IMR-90 (cell line): Measurements from ENCODE around the gene CLK2. TPM values are rescaled to one million over a fixed set of nuclear protein-coding genes. Genes with fewer than 3 reads are reported as not detected.

Experiments used
- ATAC-seq: fragments of 200-7000 bp; cut with Tn5 transposase; 2 replicates; pipeline ENCODE4 v1.9.1; 2020; ENCODE audit warnings: low read depth, mild to moderate bottlenecking, moderate library complexity
- BruUV-seq: library from RNA; stranded (reverse); fragments of 400-500 nt; replicated peaks from 2 replicates; lab custom pipeline; 2021; lab: Mats Ljungman, UMichigan
- CTCF ChIA-PET: fragments of 300-600 bp; formaldehyde crosslinking; extraction: SDS; loops from one replicate; lab custom pipeline; 2021; ENCODE audit warnings: antibody characterized with exemption; lab: Yijun Ruan, JAX
- POLR2A ChIA-PET: fragments of 300-600 bp; sonication (Branson Sonifier 250); formaldehyde crosslinking; loops from one replicate; lab custom pipeline; 2022; ENCODE audit warnings: antibody characterized with exemption; ENCODE audit not compliant: unreplicated experiment; lab: Charles Lee
- DNase-seq: peaks from one replicate; pipeline ENCODE4 v3.0.0; 2013
- H2AFZ ChIP-seq: replicated peaks from 2 replicates; pipeline ENCODE3; 2013; ENCODE audit warnings: low read length, mild to moderate bottlenecking; ENCODE audit not compliant: poor library complexity
- H2AK5ac ChIP-seq: 2 replicates; pipeline ENCODE4 v1.6.1; 2013; ENCODE audit warnings: low read depth, low read length, inconsistent platforms
- H2AK9ac ChIP-seq: replicated peaks from 2 replicates; pipeline ENCODE3; 2013; ENCODE audit warnings: mild to moderate bottlenecking, low read depth, low read length, moderate library complexity; ENCODE audit not compliant: poor library complexity
- H2BK120ac ChIP-seq: 2 replicates; pipeline ENCODE4 v1.6.1; 2013; ENCODE audit warnings: low read depth, low read length, inconsistent platforms
- H2BK15ac ChIP-seq: 3 replicates; pipeline ENCODE4 v1.6.1; 2013; ENCODE audit warnings: low read depth, low read length, inconsistent platforms
- H2BK20ac ChIP-seq: 2 replicates; pipeline ENCODE4 v1.6.1; 2013; ENCODE audit warnings: low read depth, mild to moderate bottlenecking, inconsistent platforms, low read length, moderate library complexity
- H2BK5ac ChIP-seq: 2 replicates; pipeline ENCODE4 v1.6.1; 2013; ENCODE audit warnings: mild to moderate bottlenecking, low read depth, low read length, inconsistent platforms; ENCODE audit not compliant: poor library complexity, severe bottlenecking
- H3K14ac ChIP-seq: replicated peaks from 2 replicates; pipeline ENCODE4 v1.6.1; 2013; ENCODE audit warnings: low read depth, low read length, inconsistent platforms
- H3K18ac ChIP-seq: 2 replicates; pipeline ENCODE4 v1.6.1; 2013; ENCODE audit warnings: low read depth, low read length, control low read depth
- H3K23ac ChIP-seq: 2 replicates; pipeline ENCODE4 v1.6.1; 2013; ENCODE audit warnings: low read depth, low read length, inconsistent platforms
- H3K27ac ChIP-seq: 2 replicates; pipeline ENCODE4 v1.5.1; 2013; ENCODE audit warnings: mild to moderate bottlenecking, control low read depth, low read length; ENCODE audit not compliant: insufficient read depth
- H3K27me3 ChIP-seq: 2 replicates; pipeline ENCODE4 v1.6.1; 2013; ENCODE audit warnings: low read length; ENCODE audit not compliant: control insufficient read depth, insufficient read depth
- H3K36me3 ChIP-seq: 2 replicates; pipeline ENCODE4 v1.6.1; 2013; ENCODE audit warnings: low read length, mixed read lengths; ENCODE audit not compliant: control insufficient read depth, insufficient read depth
- H3K4ac ChIP-seq: 2 replicates; pipeline ENCODE4 v1.6.1; 2013; ENCODE audit warnings: low read depth, low read length, inconsistent platforms
- H3K4me1 ChIP-seq: 2 replicates; pipeline ENCODE4 v1.6.1; 2013; ENCODE audit warnings: low read length, mixed read lengths; ENCODE audit not compliant: control insufficient read depth, insufficient read depth
- H3K4me2 ChIP-seq: 2 replicates; pipeline ENCODE4 v1.6.1; 2013; ENCODE audit warnings: low read depth, mild to moderate bottlenecking, control low read depth, low read length, moderate library complexity
- H3K4me3 ChIP-seq: 2 replicates; pipeline ENCODE4 v1.5.1; 2013; ENCODE audit warnings: low read depth, mild to moderate bottlenecking, control low read depth, low read length, moderate library complexity; ENCODE audit not compliant: insufficient read depth
- H3K56ac ChIP-seq: 2 replicates; pipeline ENCODE4 v1.6.1; 2013; ENCODE audit warnings: low read length, inconsistent platforms; ENCODE audit not compliant: insufficient read depth; ENCODE audit errors: extremely low read depth
- H3K79me1 ChIP-seq, 2 experiments: 2 replicates each; pipeline ENCODE4 v1.6.1; 2013; ENCODE audit warnings: low read length in 2 of 2, inconsistent platforms in 1 of 2, low read depth in 1 of 2
- H3K9ac ChIP-seq: 2 replicates; pipeline ENCODE4 v1.6.1; 2013; ENCODE audit warnings: low read depth, low read length, control low read depth
- H3K9me1 ChIP-seq: 2 replicates; pipeline ENCODE4 v1.6.1; 2013; ENCODE audit warnings: low read length, inconsistent platforms; ENCODE audit not compliant: insufficient read depth
- H3K9me3 ChIP-seq: 2 replicates; pipeline ENCODE4 v1.6.1; 2013; ENCODE audit warnings: low read length; ENCODE audit not compliant: control insufficient read depth, insufficient read depth
- H4K20me1 ChIP-seq: 2 replicates; pipeline ENCODE4 v1.6.1; 2013; ENCODE audit warnings: low read length, inconsistent platforms; ENCODE audit not compliant: insufficient read depth
- H4K5ac ChIP-seq: 2 replicates; pipeline ENCODE4 v1.6.1; 2013; ENCODE audit warnings: mild to moderate bottlenecking, low read depth, low read length, control low read depth
- H4K8ac ChIP-seq, 2 experiments: 2 replicates each; pipeline ENCODE4 v1.6.1; 2013; ENCODE audit warnings: low read depth in 2 of 2, low read length in 2 of 2, control low read depth in 1 of 2, inconsistent platforms in 1 of 2
- H4K91ac ChIP-seq: 2 replicates; pipeline ENCODE4 v1.6.1; 2013; ENCODE audit warnings: low read depth, low read length, inconsistent platforms; ENCODE audit not compliant: insufficient read depth
- BHLHE40 ChIP-seq: fragments of 150-350 bp; IDR thresholded peaks from 2 replicates; pipeline ENCODE4 v1.6.1; 2016; ENCODE audit warnings: mild to moderate bottlenecking, low read depth, low read length
- CEBPB ChIP-seq: IDR thresholded peaks from 2 replicates; pipeline ENCODE4 v1.6.1; 2012; ENCODE audit warnings: low read depth, low read length, improper control_type of control experiment
- CHD1 ChIP-seq: IDR thresholded peaks from 2 replicates; pipeline ENCODE4 v1.6.1; 2012; ENCODE audit warnings: low read depth, low read length, improper control_type of control experiment
- FOS ChIP-seq: fragments of 150-350 bp; IDR thresholded peaks from 2 replicates; pipeline ENCODE4 v1.6.1; 2016; ENCODE audit warnings: low read depth, low read length
- MAFK ChIP-seq: IDR thresholded peaks from 2 replicates; pipeline ENCODE4 v1.6.1; 2012; ENCODE audit warnings: low read depth, low read length, improper control_type of control experiment
- MAZ ChIP-seq: IDR thresholded peaks from 2 replicates; pipeline ENCODE4 v1.6.1; 2012; ENCODE audit warnings: low read depth, mild to moderate bottlenecking, low read length, improper control_type of control experiment, moderate library complexity, borderline replicate concordance
- MXI1 ChIP-seq: IDR thresholded peaks from 2 replicates; pipeline ENCODE4 v1.6.1; 2012; ENCODE audit warnings: low read depth, mild to moderate bottlenecking, low read length, moderate library complexity, borderline replicate concordance
- NFE2L2 ChIP-seq: fragments of 150-350 bp; IDR thresholded peaks from 2 replicates; pipeline ENCODE4 v1.6.1; 2016; ENCODE audit warnings: low read depth, mild to moderate bottlenecking, low read length
- POLR2A ChIP-seq: IDR thresholded peaks from 2 replicates; pipeline ENCODE4 v1.6.1; 2012; ENCODE audit warnings: mild to moderate bottlenecking, low read depth, low read length
- RAD21 ChIP-seq: IDR thresholded peaks from 2 replicates; pipeline ENCODE4 v1.6.1; 2012; ENCODE audit warnings: low read length, improper control_type of control experiment
- RCOR1 ChIP-seq: IDR thresholded peaks from 2 replicates; pipeline ENCODE4 v1.6.1; 2012; ENCODE audit warnings: mild to moderate bottlenecking, low read length, improper control_type of control experiment; ENCODE audit not compliant: insufficient replicate concordance
- RFX5 ChIP-seq: IDR thresholded peaks from 2 replicates; pipeline ENCODE4 v1.8.0; 2012; ENCODE audit warnings: low read depth, mild to moderate bottlenecking, low read length, moderate library complexity
- SMC3 ChIP-seq: fragments of 150-350 bp; IDR thresholded peaks from 2 replicates; pipeline ENCODE4 v1.6.1; 2016; ENCODE audit warnings: low read depth, mild to moderate bottlenecking, antibody characterized with exemption, low read length, moderate library complexity
- WGBS, 2 experiments: methylation state at CpG; one replicate each; pipeline versions ENCODE4 v1.1.5 to v1.1.7; 2013; ENCODE audit warnings: missing lambda C conversion rate in 2 of 2; ENCODE audit not compliant: insufficient read length in 1 of 2; ENCODE audit errors: extremely low coverage in 2 of 2; 5-methylcytosine and 5-hydroxymethylcytosine counted together
- dilution Hi-C: fragments of 300-500 bp; cut with HindIII; formaldehyde crosslinking; loops from one replicate; pipeline ENCODE4 v1.14.3; 2018; ENCODE audit warnings: low sequenced_read_pairs; ENCODE audit not compliant: unreplicated experiment
- in situ Hi-C: fragments of 300-500 bp; cut with MboI; formaldehyde crosslinking; loops from 3 replicates; pipeline ENCODE4 v1.14.3; 2019; ENCODE audit warnings: low sequenced_read_pairs, inconsistent platforms, mixed read lengths
- intact Hi-C: fragments of 100-400 bp; cut with micrococcal nuclease; formaldehyde crosslinking; loops from 2 replicates; pipeline ENCODE4 v1.10.0; 2022
- polyA plus RNA-seq, 3 experiments: library from polyadenylated mRNA; depleted of rRNA; stranded (reverse); fragments of >200 nt; gene quantifications; 2 replicates each; pipeline ENCODE4 v1.2.3, GENCODE V29; 2012; ENCODE audit warnings: low replicate concordance in 1 of 3
- total RNA-seq: library from RNA; depleted of rRNA; stranded (reverse); fragments of >200 nt; gene quantifications from 2 replicates; pipeline ENCODE4 v1.2.3, GENCODE V29; 2012
- TF ChIP-seq, protein P1 (sequence below): fragments of 150-350 bp; IDR thresholded peaks from 2 replicates; pipeline ENCODE4 v1.6.1; 2017; ENCODE audit warnings: mild to moderate bottlenecking, antibody characterized with exemption, low read length, low read depth
- TF ChIP-seq, protein P2 (sequence below): conservative IDR thresholded peaks from 2 replicates; pipeline ENCODE4 v1.5.1; 2012; ENCODE audit warnings: mild to moderate bottlenecking, low read depth, low read length, improper control_type of control experiment
- TF ChIP-seq, protein P3 (sequence below): fragments of 150-350 bp; IDR thresholded peaks from 2 replicates; pipeline ENCODE4 v1.6.1; 2016; ENCODE audit warnings: low read depth, mild to moderate bottlenecking, low read length, moderate library complexity, borderline replicate concordance

The CLK2 gene
- total and polyA plus RNA-seq, 2 of the 4 experiments (the other 2 are of a cell fraction): 19.7 to 61.2 TPM

DNA sequence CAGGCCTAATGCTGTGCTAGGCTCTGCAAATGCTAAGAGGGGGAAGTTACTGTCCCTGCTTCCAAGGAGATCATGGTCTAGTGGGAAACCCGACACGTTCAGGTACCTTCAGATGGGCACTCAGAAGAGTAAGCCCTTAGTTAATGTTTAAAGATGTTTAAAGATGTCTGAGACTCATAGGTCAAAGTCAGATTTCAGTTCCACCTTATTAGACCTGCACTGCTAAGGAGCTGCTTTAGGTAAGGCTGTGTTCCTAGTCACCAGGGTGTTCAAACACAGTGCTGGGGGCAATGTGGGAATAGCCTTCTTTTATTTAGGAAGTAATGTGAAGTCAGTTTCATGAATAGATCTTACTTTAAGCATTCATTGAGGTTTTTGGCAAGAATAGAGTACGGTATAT lies 43.6 kb upstream of the CLK2 start:
- Histone ChIP-seq H3K27ac (no peak overlapping the region), H3K4me3 (no peak overlapping the region), H2AFZ (no peak overlapping the region), H2BK20ac (no peak overlapping the region), H3K18ac (no peak overlapping the region), H4K20me1 (no peaks in the 10 kb centered on the region), H3K56ac (no peak overlapping the region), H2AK5ac (no peak overlapping the region), H4K8ac (no peak overlapping the region), H2BK15ac (no peak overlapping the region), H4K5ac (no peak overlapping the region), H3K9ac (no peak overlapping the region), H2AK9ac (no peak overlapping the region), H3K4me1 (peaks cover 6% of the 10 kb centered on the region; the same call in 1 of the 2 replicates), H3K36me3 (peaks cover 26% of the 10 kb centered on the region), H3K4ac (no peak overlapping the region), H3K14ac (no peak overlapping the region), H4K91ac (no peak overlapping the region), H3K4me2 (no peak overlapping the region), H3K23ac (no peak overlapping the region), H2BK120ac (no peak overlapping the region), H3K27me3 (no peaks in the 10 kb centered on the region), H3K9me3 (no peaks in the 10 kb centered on the region), H3K79me1 (peaks cover 5 to 55% of the 10 kb centered on the region in 2 experiments), H3K9me1 (peaks cover 10% of the 10 kb centered on the region; the same call in 1 of the 2 replicates), H2BK5ac (no peak overlapping the region)
- TF ChIP-seq MAZ: no peak
- TF ChIP-seq NFE2L2: no peak
- TF ChIP-seq, protein P1, sequence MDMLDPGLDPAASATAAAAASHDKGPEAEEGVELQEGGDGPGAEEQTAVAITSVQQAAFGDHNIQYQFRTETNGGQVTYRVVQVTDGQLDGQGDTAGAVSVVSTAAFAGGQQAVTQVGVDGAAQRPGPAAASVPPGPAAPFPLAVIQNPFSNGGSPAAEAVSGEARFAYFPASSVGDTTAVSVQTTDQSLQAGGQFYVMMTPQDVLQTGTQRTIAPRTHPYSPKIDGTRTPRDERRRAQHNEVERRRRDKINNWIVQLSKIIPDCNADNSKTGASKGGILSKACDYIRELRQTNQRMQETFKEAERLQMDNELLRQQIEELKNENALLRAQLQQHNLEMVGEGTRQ: no peak
- TF ChIP-seq FOS: no peak
- TF ChIP-seq, protein P2, sequence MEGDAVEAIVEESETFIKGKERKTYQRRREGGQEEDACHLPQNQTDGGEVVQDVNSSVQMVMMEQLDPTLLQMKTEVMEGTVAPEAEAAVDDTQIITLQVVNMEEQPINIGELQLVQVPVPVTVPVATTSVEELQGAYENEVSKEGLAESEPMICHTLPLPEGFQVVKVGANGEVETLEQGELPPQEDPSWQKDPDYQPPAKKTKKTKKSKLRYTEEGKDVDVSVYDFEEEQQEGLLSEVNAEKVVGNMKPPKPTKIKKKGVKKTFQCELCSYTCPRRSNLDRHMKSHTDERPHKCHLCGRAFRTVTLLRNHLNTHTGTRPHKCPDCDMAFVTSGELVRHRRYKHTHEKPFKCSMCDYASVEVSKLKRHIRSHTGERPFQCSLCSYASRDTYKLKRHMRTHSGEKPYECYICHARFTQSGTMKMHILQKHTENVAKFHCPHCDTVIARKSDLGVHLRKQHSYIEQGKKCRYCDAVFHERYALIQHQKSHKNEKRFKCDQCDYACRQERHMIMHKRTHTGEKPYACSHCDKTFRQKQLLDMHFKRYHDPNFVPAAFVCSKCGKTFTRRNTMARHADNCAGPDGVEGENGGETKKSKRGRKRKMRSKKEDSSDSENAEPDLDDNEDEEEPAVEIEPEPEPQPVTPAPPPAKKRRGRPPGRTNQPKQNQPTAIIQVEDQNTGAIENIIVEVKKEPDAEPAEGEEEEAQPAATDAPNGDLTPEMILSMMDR: no peak
- no peak for TF ChIP-seq CEBPB
- no peak for TF ChIP-seq RFX5
- TF ChIP-seq SMC3: no peak
- TF ChIP-seq, protein P3, sequence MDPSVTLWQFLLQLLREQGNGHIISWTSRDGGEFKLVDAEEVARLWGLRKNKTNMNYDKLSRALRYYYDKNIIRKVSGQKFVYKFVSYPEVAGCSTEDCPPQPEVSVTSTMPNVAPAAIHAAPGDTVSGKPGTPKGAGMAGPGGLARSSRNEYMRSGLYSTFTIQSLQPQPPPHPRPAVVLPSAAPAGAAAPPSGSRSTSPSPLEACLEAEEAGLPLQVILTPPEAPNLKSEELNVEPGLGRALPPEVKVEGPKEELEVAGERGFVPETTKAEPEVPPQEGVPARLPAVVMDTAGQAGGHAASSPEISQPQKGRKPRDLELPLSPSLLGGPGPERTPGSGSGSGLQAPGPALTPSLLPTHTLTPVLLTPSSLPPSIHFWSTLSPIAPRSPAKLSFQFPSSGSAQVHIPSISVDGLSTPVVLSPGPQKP: no peak
- TF ChIP-seq RAD21: no peak
- no peak for TF ChIP-seq BHLHE40
- no peak for TF ChIP-seq RCOR1
- TF ChIP-seq MXI1: no peak
- no peak for TF ChIP-seq CHD1
- no peak for TF ChIP-seq MAFK
- no peak for TF ChIP-seq POLR2A
- no TSS peak for BruUV-seq
- ChIA-PET POLR2A (no interaction called here), CTCF (interaction anchor here (0.9 kb wide), 1 partner anchor 9 kb away, joined by 3 read pairs; no protein-coding TSS in a partner anchor)
- dilution Hi-C loops: no loop called here
- intact Hi-C loops: no loop called here
- in situ Hi-C loops: loop anchor here (5.0 kb wide), 1 partner anchor 40 kb away; the partner anchor contains the start of gene HCN3
- DNase-seq (no peak), ATAC-seq (no peak)
- WGBS, 2 experiments: no CpG with 5 or more reads among the region's 3 CpGs
